ENCODE results near the gene TMEM94. TPM values are rescaled to one million over a fixed set of nuclear protein-coding genes. Genes with fewer than 3 reads are reported as not detected.

TMEM94 gene
- total and polyA plus RNA-seq, 2 of the 13 experiments (the other 11 are each of a cell fraction or from before 2014, with no cell fraction given) = 32.6 to 134 TPM

DNA sequence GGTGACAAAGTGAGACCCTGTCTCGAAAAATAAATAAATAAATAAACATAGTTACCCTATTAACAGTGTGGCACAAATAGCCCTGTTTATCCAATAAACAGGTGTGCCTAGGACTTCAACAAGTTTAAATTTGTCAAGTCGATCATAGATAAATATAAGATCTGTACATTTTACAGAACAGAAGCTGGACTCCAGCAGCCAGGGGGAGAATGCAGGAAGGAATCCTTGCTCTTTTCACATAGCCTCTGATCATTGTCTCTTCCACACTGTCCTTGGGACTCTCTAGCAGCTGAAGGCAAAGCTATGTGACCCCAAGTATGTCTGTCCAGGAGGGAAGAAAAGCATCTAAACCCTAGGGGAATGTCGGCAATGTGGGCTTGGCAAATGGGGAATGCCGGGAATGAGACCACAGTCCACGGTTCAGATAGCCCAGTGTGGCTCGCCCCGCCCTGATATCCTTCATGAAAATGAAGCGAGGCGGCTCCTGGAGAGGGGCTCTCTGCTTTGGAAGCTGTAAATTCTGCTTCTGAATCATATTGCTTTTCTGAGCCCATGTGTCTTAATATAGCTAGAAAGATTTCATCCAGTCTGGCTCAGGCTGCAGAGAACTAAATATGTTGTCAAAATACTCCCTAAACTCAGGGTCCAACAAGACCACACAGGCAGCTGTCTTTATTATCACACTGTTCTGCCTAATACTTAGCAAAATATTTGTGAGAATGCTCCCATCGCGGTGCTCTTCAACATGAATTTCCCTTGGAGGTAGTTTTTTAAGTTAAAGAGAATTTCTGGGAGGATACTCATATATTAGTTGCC, 26.1 kb upstream of the TMEM94 start (continued):
- TF ChIP-seq SALL1 (CRISPR knock-in tag; IDR thresholded peaks at IDR 0.05) (peak; percentile 84), CREM (IDR thresholded peaks at IDR 0.05) (0 out of 2 replicates have a peak, but pooled peaks have one; percentile 40), CREM (CRISPR knock-in tag; IDR thresholded peaks at IDR 0.05) (no peak), BCL6 (CRISPR knock-in tag; IDR thresholded peaks at IDR 0.05) (peak; percentile 47), TEAD3 (CRISPR knock-in tag; optimal IDR thresholded peaks at IDR 0.05; ENCODE audit: borderline replicate concordance) (peak; percentile 100), KAT8 (CRISPR knock-in tag; IDR thresholded peaks at IDR 0.05) (peak; percentile 18; the same call in 1 of the 2 replicates), ZKSCAN5 (CRISPR knock-in tag; IDR thresholded peaks at IDR 0.05) (no peak), YEATS4 (CRISPR knock-in tag; IDR thresholded peaks at IDR 0.05; ENCODE audit: borderline replicate concordance) (peak; percentile 70; the same call in 1 of the 2 replicates), NFIC (IDR thresholded peaks at IDR 0.05; ENCODE audit: low read length) (0 out of 2 replicates have a peak, but pooled peaks have one; percentile 33), LCORL (IDR thresholded peaks at IDR 0.05) (0 out of 2 replicates have a peak, but pooled peaks have one; percentile 18), LCORL (CRISPR knock-in tag; IDR thresholded peaks at IDR 0.05) (peak; percentile 79; the same call in 1 of the 2 replicates), NCOA2 (CRISPR knock-in tag; IDR thresholded peaks at IDR 0.05) (peak; percentile 61; the same call in 1 of the 2 replicates), SP5 (CRISPR knock-in tag; IDR thresholded peaks at IDR 0.05; ENCODE audit: borderline replicate concordance, low read depth) (peak; percentile 78), GATAD1 (CRISPR knock-in tag; IDR thresholded peaks at IDR 0.05) (0 out of 2 replicates have a peak, but pooled peaks have one; percentile 25), CCAR2 (optimal IDR thresholded peaks at IDR 0.05; ENCODE audit: low read depth, low read length) (no peak), MAZ (IDR thresholded peaks at IDR 0.05; ENCODE audit: borderline replicate concordance, low read depth, low read length) (no peak), MAZ (CRISPR knock-in tag; IDR thresholded peaks at IDR 0.05; ENCODE audit: low read depth) (no peak), KLF15 (CRISPR knock-in tag; IDR thresholded peaks at IDR 0.05; ENCODE audit: borderline replicate concordance) (no peak), SRY (CRISPR knock-in tag; IDR thresholded peaks at IDR 0.05) (no peak), SIX1 (CRISPR knock-in tag; IDR thresholded peaks at IDR 0.05; ENCODE audit: borderline replicate concordance) (no peak), PHF20 (CRISPR knock-in tag; IDR thresholded peaks at IDR 0.05) (no peak), ZNF205 (CRISPR knock-in tag; IDR thresholded peaks at IDR 0.05) (peak; percentile 49; the same call in 1 of the 2 replicates), DR1 (CRISPR knock-in tag; IDR thresholded peaks at IDR 0.05) (no peak), ZNF614 (CRISPR knock-in tag; IDR thresholded peaks at IDR 0.05; ENCODE audit: borderline replicate concordance) (peak; percentile 58; the same call in 1 of the 2 replicates)
- TF ChIP-seq, protein P1, sequence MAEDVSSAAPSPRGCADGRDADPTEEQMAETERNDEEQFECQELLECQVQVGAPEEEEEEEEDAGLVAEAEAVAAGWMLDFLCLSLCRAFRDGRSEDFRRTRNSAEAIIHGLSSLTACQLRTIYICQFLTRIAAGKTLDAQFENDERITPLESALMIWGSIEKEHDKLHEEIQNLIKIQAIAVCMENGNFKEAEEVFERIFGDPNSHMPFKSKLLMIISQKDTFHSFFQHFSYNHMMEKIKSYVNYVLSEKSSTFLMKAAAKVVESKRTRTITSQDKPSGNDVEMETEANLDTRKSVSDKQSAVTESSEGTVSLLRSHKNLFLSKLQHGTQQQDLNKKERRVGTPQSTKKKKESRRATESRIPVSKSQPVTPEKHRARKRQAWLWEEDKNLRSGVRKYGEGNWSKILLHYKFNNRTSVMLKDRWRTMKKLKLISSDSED (CRISPR knock-in tag; IDR thresholded peaks at IDR 0.05) = no peak
- TF ChIP-seq, protein P2, sequence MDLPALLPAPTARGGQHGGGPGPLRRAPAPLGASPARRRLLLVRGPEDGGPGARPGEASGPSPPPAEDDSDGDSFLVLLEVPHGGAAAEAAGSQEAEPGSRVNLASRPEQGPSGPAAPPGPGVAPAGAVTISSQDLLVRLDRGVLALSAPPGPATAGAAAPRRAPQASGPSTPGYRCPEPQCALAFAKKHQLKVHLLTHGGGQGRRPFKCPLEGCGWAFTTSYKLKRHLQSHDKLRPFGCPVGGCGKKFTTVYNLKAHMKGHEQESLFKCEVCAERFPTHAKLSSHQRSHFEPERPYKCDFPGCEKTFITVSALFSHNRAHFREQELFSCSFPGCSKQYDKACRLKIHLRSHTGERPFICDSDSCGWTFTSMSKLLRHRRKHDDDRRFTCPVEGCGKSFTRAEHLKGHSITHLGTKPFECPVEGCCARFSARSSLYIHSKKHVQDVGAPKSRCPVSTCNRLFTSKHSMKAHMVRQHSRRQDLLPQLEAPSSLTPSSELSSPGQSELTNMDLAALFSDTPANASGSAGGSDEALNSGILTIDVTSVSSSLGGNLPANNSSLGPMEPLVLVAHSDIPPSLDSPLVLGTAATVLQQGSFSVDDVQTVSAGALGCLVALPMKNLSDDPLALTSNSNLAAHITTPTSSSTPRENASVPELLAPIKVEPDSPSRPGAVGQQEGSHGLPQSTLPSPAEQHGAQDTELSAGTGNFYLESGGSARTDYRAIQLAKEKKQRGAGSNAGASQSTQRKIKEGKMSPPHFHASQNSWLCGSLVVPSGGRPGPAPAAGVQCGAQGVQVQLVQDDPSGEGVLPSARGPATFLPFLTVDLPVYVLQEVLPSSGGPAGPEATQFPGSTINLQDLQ (CRISPR knock-in tag; IDR thresholded peaks at IDR 0.05) = no peak
- TF ChIP-seq, protein P3, sequence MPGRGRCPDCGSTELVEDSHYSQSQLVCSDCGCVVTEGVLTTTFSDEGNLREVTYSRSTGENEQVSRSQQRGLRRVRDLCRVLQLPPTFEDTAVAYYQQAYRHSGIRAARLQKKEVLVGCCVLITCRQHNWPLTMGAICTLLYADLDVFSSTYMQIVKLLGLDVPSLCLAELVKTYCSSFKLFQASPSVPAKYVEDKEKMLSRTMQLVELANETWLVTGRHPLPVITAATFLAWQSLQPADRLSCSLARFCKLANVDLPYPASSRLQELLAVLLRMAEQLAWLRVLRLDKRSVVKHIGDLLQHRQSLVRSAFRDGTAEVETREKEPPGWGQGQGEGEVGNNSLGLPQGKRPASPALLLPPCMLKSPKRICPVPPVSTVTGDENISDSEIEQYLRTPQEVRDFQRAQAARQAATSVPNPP (CRISPR knock-in tag; IDR thresholded peaks at IDR 0.05) = no peak

Data from HepG2 (cell line).